GM21825 (cell line): ENCODE data around the gene NKIRAS2.
"Not testable (repeated sequence)": the region's sequence is repeated elsewhere in the genome, so short reads cannot be mapped to it uniquely, and the experiment has no call there.

ENCODE experiments used
- ATAC-seq: cut with Tn5 transposase; IDR thresholded peaks from one replicate; pipeline ENCODE4 v1.9.1; 2021; ENCODE audit warnings: mild to moderate bottlenecking, moderate library complexity; ENCODE audit not compliant: unreplicated experiment

Gene NKIRAS2

GRCh38 chr17:41996855-41997164 is 23.1 kb upstream of the NKIRAS2 start:
- ATAC-seq: no peak

DNA sequence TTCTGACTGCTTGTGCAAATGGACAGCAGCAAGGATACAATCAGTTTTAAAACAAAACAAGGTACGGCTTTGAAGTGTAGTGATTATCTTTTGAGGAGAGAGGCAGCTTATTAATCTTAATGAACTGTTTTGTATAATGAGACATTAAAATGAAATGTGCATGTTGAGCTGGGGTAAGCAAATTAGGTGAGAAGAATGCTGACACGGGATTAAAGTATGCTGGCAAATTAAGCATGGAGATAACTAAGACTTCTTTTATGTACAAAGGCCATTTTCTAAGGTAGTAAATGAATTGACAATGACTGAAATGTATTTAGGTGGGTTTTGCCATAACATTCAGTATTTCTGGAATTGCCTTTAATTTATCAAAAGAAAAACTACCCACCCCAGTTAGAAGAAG is 21.4 kb upstream of the NKIRAS2 start:
- ATAC-seq: no peak

DNA sequence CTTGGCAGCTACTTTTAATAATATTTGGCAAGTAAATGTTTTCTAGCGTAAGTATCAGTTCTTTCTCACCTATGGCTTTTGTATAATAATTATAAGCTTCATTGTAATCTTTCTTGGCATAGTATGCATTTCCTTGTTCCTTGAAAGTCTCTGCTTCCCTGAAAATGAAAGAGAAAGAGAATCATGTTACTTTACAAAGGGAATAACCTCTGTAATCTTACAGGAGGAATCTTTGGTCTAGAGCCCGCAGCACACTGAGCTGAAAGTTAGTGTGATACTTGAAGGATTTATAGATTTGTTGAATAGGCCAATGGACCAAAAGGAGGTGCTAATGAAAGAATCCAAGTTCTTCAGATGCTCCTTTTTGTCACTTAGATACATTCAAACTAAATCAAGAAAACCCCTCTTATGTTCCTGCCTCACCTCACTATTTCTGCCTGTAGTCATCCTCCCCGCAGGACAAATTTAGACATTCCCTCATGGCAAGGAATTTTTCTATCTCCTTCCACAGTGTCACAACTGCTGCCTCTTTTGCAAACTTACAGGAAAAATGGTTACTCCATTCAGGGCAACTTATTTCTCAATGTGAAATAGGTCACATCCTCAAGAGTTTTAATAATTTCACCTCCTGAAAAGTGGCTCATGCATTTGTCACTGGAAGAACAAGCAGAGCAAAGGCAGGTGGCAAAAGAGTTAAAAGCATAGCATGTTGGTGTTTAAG is 19.3 kb upstream of the NKIRAS2 start:
- ATAC-seq: no peak

DNA sequence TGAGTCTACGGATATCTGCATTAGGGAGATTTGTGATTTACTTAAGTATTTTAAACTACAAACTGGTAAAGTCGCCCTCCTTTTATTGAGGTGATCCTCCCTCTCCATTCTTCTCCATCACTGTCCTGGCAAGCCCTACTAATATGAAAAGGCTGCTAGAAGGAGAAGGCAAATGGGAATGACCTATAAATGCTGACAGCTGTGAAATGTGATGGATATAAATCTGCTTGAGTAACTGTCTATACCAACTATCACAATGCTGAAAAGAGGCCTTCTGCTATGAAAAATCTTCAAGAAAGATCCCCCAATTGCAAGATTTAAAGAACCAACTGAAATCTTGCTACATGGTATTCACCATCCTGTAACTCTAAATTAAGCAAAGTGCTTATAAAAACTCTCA is 18.2 kb upstream of the NKIRAS2 start:
- no peak for ATAC-seq

DNA sequence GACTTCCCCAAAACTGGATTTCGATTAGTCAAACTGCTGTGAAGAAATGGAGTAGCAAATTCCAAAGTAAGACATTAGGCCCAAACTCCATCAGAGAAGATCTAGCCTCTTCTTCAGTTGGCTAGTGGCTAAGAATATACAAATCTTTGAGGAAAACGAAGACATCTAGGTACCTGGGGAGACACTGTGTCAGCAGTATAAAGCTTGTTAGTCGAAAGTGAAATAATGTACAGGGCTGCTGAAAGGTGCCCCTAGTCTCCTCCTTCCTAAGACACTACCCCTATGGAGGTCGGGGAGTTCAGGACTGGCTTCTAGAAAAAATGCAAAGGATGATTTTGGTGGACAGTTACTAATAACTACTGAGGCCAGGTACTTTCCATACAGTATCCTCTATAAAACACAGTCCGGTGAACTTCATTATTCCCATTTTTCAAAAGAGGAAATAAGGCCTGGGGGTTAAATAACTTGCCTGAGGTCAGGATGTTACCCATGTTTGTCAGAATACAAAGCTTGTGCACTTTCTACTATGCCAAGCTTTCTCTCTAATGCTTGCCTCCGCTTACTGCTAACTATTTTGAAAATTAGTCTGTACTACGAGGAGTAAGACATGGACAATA is 17.6 kb upstream of the NKIRAS2 start:
- no peak for ATAC-seq

GRCh38 chr17:42002792-42003301 is 17.0 kb upstream of the NKIRAS2 start:
- ATAC-seq: no peak

- no peak for ATAC-seq
Observed at GRCh38 chr17:42005166-42005565, 14.7 kb upstream of the NKIRAS2 start.

- ATAC-seq: no peak
Observed at GRCh38 chr17:42009170-42009569, 10.7 kb upstream of the NKIRAS2 start.

DNA sequence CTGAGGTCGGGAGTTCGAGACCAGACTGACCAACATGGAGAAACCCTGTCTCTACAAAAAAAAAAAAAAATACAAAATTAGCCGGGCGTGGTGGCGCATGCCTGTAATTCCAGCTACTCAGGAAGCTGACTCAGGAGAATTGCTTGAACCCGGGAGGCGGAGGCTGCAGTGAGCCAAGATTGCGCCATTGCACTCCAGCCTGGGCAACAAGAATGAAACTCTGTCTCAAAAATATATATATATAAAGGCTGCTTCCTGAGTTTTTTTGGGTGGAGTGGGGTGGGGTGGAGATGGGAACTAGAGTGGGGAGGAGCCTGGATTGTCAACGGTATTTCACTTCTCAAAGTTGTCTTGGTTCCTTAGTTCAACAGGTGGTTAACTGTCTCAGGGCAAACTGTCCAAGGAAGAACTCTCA is 9.6 kb upstream of the NKIRAS2 start:
- ATAC-seq: not testable (repeated sequence)

GRCh38 chr17:42010898-42011516 is 8.9 kb upstream of the NKIRAS2 start:
- ATAC-seq: no peak

- ATAC-seq: not testable (repeated sequence)
Observed at GRCh38 chr17:42012363-42012762, 7.5 kb upstream of the NKIRAS2 start.

GRCh38 chr17:42013740-42014139 is 6.2 kb upstream of the NKIRAS2 start:
- ATAC-seq: not testable (repeated sequence)

- ATAC-seq: no peak
Observed at GRCh38 chr17:42016411-42016831, 3.5 kb upstream of the NKIRAS2 start.

DNA sequence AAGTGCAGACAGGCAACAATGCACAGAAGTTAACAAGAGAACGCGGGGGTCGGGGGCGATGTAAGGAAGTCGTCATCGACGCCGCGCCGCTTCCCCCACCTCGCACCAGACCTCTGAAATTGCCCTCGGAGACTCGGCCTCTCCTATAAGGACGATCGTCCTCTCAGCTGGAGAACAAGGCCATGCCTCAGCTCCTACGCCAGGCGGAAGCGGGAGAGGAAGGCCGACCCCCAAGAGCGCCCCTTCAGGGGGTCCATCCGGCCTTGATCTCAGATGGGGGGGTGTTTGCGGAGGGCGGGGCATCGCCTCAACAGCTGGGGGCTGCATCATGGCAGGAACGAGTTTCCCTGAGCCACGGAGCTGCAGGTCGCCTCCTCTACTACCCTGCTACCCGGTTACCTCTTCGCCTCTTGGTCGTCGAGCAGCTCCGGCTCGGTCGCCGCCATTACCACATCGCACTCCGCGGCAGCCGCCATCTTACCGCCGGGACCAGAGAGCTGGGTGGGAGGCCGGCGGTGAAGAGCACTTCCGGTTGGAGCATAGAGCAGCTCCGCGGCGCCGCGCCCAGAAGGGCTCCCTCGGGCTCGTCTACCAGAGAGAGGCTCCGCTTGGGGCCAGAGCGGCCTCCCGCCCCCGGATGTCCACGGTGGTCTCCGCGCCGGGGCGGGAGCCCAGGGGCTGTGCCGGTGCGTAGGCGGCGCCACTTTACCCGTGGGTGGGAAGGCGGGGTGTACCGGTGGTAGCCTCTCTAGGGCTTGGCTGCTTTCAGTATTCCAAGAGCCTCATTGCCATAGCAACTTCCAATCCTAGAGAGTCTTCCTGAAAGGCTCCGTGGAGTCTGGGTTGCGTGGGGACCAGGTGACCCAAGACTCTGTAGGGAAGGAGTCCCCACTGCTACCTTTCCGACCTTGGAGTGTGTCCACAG is 2.7 kb upstream of the NKIRAS2 start, which contains the start of gene DNAJC7:
Gene DNAJC7, minus strand, starts transcription at position 499 of the 925 bp plus-strand sequence. Its CDS starts 23 bp downstream, at position 476.
- ATAC-seq: peak; percentile 72

DNA sequence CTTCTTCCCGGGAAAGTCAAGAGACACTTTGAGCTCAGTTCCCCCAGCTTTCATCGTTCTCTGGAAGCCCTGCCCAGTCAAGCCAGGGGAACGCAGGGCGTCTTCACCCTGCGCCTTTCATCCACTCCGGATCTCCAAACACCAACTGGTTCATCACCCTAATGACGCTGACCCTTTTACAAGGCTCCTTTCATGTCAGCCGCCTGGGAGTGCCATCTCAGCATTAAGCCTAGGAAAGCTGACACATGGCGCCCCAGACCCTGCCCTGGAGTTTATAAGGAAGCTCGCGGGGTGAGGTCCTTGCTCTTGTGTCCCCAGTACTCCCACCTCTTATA is 2.1 kb upstream of the NKIRAS2 start:
- no peak for ATAC-seq

GRCh38 chr17:42018339-42018738 is 1.6 kb upstream of the NKIRAS2 start:
- ATAC-seq: no peak

- ATAC-seq: no peak
Observed at GRCh38 chr17:42018988-42019387, 902 bp upstream of the NKIRAS2 start.

DNA sequence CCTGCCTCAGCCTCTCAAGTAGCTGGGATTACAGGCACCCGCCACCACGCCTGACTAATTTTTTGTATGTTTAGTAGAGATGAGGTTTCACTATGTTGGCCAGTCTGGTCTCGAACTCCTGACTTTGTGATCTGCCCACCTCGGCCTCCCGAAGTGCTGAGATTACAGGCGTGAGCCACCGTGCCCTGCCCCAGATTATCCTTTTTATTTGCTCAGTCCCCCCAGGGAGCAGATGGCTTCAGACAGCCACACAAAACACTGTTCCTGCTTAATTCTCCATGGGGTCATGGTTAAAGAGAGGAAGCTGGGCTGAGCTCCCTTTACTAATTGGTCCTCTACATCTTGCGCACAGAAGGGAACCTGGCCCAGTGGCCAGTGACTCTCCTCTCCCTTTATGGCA is 955 bp downstream of the NKIRAS2 start:
- not testable (repeated sequence) for ATAC-seq

DNA sequence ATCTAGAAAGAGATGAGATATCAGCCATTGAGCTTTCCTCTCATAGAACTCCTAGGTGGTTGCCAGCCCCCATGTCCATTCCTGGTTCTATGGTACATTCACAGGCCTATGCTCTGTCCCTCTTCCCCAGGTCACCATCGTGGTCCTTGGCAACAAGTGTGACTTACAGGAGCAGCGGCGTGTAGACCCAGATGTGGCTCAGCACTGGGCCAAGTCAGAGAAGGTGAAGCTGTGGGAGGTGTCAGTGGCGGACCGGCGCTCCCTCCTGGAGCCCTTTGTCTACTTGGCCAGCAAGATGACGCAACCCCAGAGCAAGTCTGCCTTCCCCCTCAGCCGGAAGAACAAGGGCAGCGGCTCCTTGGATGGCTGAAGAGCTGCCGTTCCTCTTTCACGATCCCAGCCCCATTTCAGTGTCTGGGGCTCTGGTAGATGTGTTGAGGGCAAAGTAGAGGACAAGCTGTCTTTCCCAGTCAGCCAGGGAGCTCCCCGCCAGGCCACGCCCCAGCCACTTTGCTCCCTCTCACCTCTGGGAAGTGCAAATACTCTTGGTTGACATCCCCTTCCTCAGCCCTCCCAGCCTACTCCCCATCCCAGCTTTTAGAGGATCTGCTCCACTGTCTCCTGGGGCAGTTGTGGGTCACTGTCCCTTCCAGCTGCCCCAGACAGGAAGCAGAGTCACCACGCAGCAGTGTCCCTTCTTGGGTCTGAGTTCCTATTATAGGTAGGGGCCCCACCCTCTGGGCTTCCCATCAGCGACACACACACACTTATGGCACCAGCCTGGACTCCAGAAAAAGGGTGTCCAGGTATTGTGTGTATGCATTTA is 3.8 kb downstream of the NKIRAS2 start:
- no peak for ATAC-seq

- no peak for ATAC-seq
Observed at GRCh38 chr17:42025191-42025579, 5.3 kb downstream of the NKIRAS2 start.
